Tibial nerve (tissue), 4 donors: ENCODE data around the gene UBE2D2. TPM values are rescaled to one million over a fixed set of nuclear protein-coding genes. Genes with fewer than 3 reads are reported as not detected.

Experiments
- DNase-seq, 2 donors: peaks; one replicate each; pipeline ENCODE4 v3.0.0-alpha.2; 2019; ENCODE audit warnings: low spot score in 2 of 2
- H3K27ac ChIP-seq, 4 donors: fragments of 200-600 bp; sonication (generic) in 3 of 4; one replicate each; pipeline ENCODE4 v1.5.1; 2017 to 2019; ENCODE audit warnings: mild to moderate bottlenecking in 1 of 4
- H3K27me3 ChIP-seq, 2 donors: fragments of 200-600 bp; sonication (generic) in 1 of 2; one replicate each; pipeline versions ENCODE4 v1.5.1 to v1.6.0; 2017 to 2019
- H3K36me3 ChIP-seq, 3 donors: fragments of 200-600 bp; sonication (generic); one replicate each; pipeline ENCODE4 v1.5.1; 2018 to 2019
- H3K4me1 ChIP-seq, 4 donors: fragments of 200-600 bp; sonication (generic) in 3 of 4; one replicate each; pipeline ENCODE4 v1.5.1; 2017 to 2019
- H3K4me3 ChIP-seq, 4 donors: fragments of 200-600 bp; sonication (generic) in 3 of 4; one replicate each; pipeline ENCODE4 v1.5.1; 2017 to 2019; ENCODE audit warnings: mild to moderate bottlenecking in 1 of 4, moderate library complexity in 1 of 4
- H3K9me3 ChIP-seq, 4 donors: fragments of 200-600 bp; sonication (generic) in 3 of 4; one replicate each; pipeline ENCODE4 v1.5.1; 2017 to 2019
- CTCF ChIP-seq, 5 experiments: fragments of 200-600 bp in 3 of 5; fragments of 450-650 bp in 2 of 5; sonication (generic) in 3 of 5; IDR thresholded peaks; one replicate each; pipeline ENCODE4 v1.5.1; 2016 to 2019; ENCODE audit warnings: antibody characterized with exemption in 5 of 5, mild to moderate bottlenecking in 3 of 5, moderate library complexity in 2 of 5
- EP300 ChIP-seq, 2 donors: sonication (generic); formaldehyde crosslinking; IDR thresholded peaks; one replicate each; pipeline ENCODE4 v1.6.1; 2017; ENCODE audit warnings: antibody characterized with exemption in 2 of 2, mild to moderate bottlenecking in 1 of 2
- POLR2A ChIP-seq, 2 donors: fragments of 450-650 bp; IDR thresholded peaks; one replicate each; pipeline ENCODE4 v1.6.1; 2017; ENCODE audit warnings: antibody characterized with exemption in 2 of 2, mild to moderate bottlenecking in 2 of 2, moderate library complexity in 2 of 2
- WGBS, 2 donors: methylation state at CpG; one replicate each; pipeline ENCODE4 v1.1.5; 2018; 5-methylcytosine and 5-hydroxymethylcytosine counted together
- total RNA-seq, 4 donors: library from RNA; depleted of rRNA; stranded (reverse); fragments of >200 nt; gene quantifications; one replicate each; pipeline ENCODE4 v1.1.0, GENCODE V29; 2016

The UBE2D2 gene
- total RNA-seq, 4 donors from 2014 or later, result 85.9 to 118 (median 99.7) TPM

- Histone ChIP-seq H3K36me3 (no peaks in the 10 kb centered on the region), H3K27ac (peak overlapping the region in 2 of 4 donors; percentile 93 to 94), H3K4me3 (no peak overlapping the region), H3K4me1 (peaks cover 5 to 85% (median 50%) of the 10 kb centered on the region in 4 donors), H3K9me3 (no peaks in the 10 kb centered on the region), H3K27me3 (no peaks in the 10 kb centered on the region)
- TF ChIP-seq CTCF (IDR thresholded peaks at IDR 0.05) (no peak), POLR2A (IDR thresholded peaks at IDR 0.05) (no peak)
- DNase-seq, result no peak
- WGBS, 2 donors, result 84 to 87% methylated on average over 5 to 10 of the region's 11 CpGs
These were observed 78.7 kb downstream of the UBE2D2 start for GRCh38 chr5:139639619-139640380.

DNA sequence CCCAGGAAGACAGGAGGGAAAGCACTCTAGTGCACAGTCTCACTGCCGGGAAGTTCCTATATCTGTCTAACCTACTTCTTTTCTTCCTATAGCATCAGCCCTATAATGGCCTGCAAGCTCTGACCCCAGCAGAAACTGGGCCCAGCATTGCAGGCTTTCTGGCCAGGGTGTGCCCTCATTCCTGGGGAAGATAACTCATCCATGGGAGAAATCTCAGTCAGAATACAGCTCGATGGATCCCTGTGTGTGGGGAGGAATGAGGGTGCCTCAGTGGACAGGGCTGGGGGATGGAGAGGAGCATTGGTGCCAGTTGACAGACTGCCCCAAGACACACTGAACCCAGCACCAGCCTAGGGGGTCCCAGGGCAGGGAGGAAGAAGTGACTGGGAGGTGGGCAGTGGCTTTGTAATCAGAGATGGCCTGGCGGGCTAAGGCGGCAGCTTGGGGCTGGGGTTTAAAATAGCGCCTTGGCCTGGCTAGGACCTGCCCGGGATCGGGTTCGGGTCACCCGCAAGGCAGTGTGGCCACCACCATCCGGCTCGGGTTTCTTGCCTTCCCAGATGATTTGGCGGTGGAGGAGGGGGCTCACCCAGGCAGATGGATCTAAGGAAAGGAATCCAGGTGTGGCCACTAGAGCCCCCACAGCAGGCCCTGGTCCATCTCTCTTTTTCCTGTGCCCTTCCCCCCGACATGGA is 79.4 kb downstream of the UBE2D2 start:
- peak overlapping the region in 2 of 4 donors; percentile 93 to 94 for H3K27ac ChIP-seq
- 75 to 87% methylated on average over 13 of the region's 13 CpGs for WGBS, 2 donors
- TF ChIP-seq POLR2A (IDR thresholded peaks at IDR 0.05) (no peak), EP300 (IDR thresholded peaks at IDR 0.05) (no peak), CTCF (IDR thresholded peaks at IDR 0.05) (no peak)
- peaks cover 5 to 78% (median 46%) of the 10 kb centered on the region in 4 donors for H3K4me1 ChIP-seq
- H3K4me3 ChIP-seq, result no peak overlapping the region
- no peaks in the 10 kb centered on the region for H3K27me3 ChIP-seq
- no peaks in the 10 kb centered on the region for H3K36me3 ChIP-seq
- H3K9me3 ChIP-seq, result no peaks in the 10 kb centered on the region
- no peak for DNase-seq

DNA sequence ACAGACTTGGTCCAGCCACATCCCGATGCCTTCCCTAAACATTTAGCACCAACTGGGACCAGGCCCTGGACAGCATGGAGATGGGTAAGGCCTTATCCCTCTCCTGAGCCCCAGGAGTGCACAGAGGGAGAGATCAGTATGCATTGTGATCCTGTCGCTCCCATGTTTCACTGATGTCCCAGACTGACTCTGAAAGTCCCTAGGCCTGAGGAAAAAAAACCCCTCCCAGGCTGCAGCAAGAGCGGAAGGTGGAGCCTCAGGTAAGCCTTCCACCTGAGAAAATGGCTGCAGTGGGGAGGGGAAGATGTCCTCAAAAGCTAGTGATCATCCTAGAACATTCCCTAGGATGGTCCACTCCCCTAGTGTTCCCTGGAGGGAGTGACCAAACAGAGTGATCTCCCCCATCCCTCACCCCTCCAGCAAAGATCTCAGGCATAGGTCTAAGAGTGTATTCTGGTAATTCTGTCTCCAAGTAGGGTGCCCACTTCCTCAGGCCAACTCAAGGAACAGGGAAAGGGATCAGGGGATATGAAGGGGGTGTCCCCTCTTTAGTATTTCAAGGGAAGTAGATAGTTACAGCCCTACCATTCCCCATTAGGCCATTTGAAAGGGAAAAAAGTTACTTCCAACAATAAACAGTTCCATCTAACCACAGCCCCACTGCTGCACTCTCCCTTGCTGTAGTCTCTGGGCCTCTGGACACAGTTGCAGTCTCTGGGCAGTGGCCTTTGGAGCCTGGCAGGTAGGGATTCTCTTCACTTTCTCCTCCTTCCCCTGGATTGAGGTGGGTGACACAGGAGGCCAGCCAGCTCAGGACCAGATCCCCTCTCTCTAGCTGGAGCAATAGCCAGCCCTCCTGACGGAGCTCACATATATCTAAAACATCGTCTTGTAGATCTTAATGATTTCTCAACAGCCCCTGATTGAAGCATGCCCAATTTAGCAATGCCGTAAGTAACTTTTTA is 80.3 kb downstream of the UBE2D2 start:
- no peaks in the 10 kb centered on the region for H3K9me3 ChIP-seq
- TF ChIP-seq CTCF (IDR thresholded peaks at IDR 0.05), result no peak
- TF ChIP-seq EP300 (IDR thresholded peaks at IDR 0.05), result no peak
- no peak for TF ChIP-seq POLR2A (IDR thresholded peaks at IDR 0.05)
- WGBS, 2 donors, result 72 to 78% methylated on average over 6 of the region's 6 CpGs
- no peak for DNase-seq
- no peak overlapping the region for H3K4me3 ChIP-seq
- H3K27me3 ChIP-seq, result no peaks in the 10 kb centered on the region
- peaks cover 1 to 69% (median 38%) of the 10 kb centered on the region in 4 donors for H3K4me1 ChIP-seq
- H3K36me3 ChIP-seq, result no peaks in the 10 kb centered on the region
- peak overlapping the region in 3 of 4 donors; percentile 8 to 94 (median 79) for H3K27ac ChIP-seq

DNA sequence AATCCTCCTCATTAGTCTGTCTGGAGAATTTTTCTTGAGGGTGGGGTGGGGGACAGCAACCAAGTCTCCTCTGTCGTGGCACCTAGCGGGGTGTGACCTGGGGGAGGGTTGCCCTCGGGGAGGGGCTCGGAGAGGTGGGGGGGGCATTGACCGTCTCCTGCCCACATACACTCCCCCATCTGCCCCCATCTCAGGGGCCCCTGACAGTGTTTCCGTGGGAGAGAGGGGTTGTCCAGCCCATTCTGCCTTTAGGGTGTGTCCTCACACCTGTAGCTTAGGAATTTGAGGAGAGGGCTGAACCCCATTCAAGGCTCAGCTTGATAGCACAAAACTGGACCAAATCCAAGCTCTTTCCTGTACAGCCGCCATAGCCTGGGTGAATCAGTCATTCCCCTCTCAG is 81.1 kb downstream of the UBE2D2 start:
- DNase-seq, result no peak

More for the DNA sequence above, 81.1 kb downstream of the UBE2D2 start:
- H3K27me3 ChIP-seq, result no peaks in the 10 kb centered on the region
- H3K4me3 ChIP-seq, result no peak overlapping the region
- H3K9me3 ChIP-seq, result no peaks in the 10 kb centered on the region
- WGBS, 2 donors, result 45 to 62% methylated on average over 6 to 7 of the region's 7 CpGs
- no peaks in the 10 kb centered on the region for H3K36me3 ChIP-seq
- H3K27ac ChIP-seq, result peak overlapping the region in 3 of 4 donors; percentile 72 to 94 (median 79)
- no peak for TF ChIP-seq CTCF (IDR thresholded peaks at IDR 0.05)
- TF ChIP-seq EP300 (IDR thresholded peaks at IDR 0.05), result no peak
- TF ChIP-seq POLR2A (IDR thresholded peaks at IDR 0.05), result no peak
- peaks cover 0 to 69% (median 35%) of the 10 kb centered on the region in 4 donors for H3K4me1 ChIP-seq
